ENCODE data around the gene TMEM248. TPM values are rescaled to one million over a fixed set of nuclear protein-coding genes. Genes with fewer than 3 reads are reported as not detected.

Gene TMEM248
- total and polyA plus RNA-seq, 2 donors (not counting 1 experiment from before 2014, with no cell fraction given): 114 to 131 TPM

- H3K27me3 ChIP-seq (replicated peaks in 1 of 4; ENCODE audit: control extremely low read depth in 1 of 4, control insufficient read depth in 3 of 4, insufficient read depth in 4 of 4, low read length in 3 of 4): no peaks in the 10 kb centered on the region
- Mint-ChIP-seq H3K4me1 (no peaks in the 10 kb centered on the region), H3K27ac (no peak overlapping the region), H3K27me3 (no peaks in the 10 kb centered on the region), H3K4me3 (no peak overlapping the region), H3K9me3 (ENCODE audit: insufficient read depth) (no peaks in the 10 kb centered on the region)
- ChIA-PET CTCF (interaction anchor here (1.4 kb wide), 1 partner anchor 873 kb away, joined by 3 read pairs; no protein-coding TSS in a partner anchor), POLR2A (no interaction called here)
- TF ChIP-seq EZH2 (IDR thresholded peaks at IDR 0.05; ENCODE audit: borderline replicate concordance, insufficient read depth, low read depth, low read length, poor library complexity, severe bottlenecking) (no peak), CTCF (IDR thresholded peaks at IDR 0.05) (no peak)
- no peaks in the 10 kb centered on the region for H4K20me1 ChIP-seq (ENCODE audit: control insufficient read depth, insufficient read depth, low read length, poor library complexity, severe bottlenecking)
- no peak overlapping the region for H3K27ac ChIP-seq (ENCODE audit: low read length in 2 of 2)
- intact Hi-C loops (cut with micrococcal nuclease): no loop called here
- H3K36me3 ChIP-seq (replicated peaks in 1 of 2; ENCODE audit: control extremely low read depth in 1 of 2, control insufficient read depth in 1 of 2, extremely low read depth in 1 of 2, insufficient read depth in 2 of 2, low read length in 1 of 2): peaks cover 0 to 11% of the 10 kb centered on the region in 2 experiments
- H3K4me3 ChIP-seq (ENCODE audit: control extremely low read depth in 1 of 5, extremely low read depth in 1 of 5, insufficient read depth in 1 of 5, low read depth in 2 of 5, low read length in 4 of 5): no peak overlapping the region
- H3K79me2 ChIP-seq (ENCODE audit: control insufficient read depth, insufficient read depth, low read length): no peaks in the 10 kb centered on the region
- no peak overlapping the region for H3K4me2 ChIP-seq (replicated peaks; ENCODE audit: low read depth, low read length, poor library complexity, severe bottlenecking)
- ATAC-seq (ENCODE audit: low read depth) (no peak), DNase-seq (no peak)
- no peaks in the 10 kb centered on the region for H3K9me3 ChIP-seq (ENCODE audit: control extremely low read depth in 1 of 3, control insufficient read depth in 2 of 3, insufficient read depth in 1 of 3, low read length in 2 of 3)
- WGBS (ENCODE audit: insufficient coverage): 96% methylated on average over 32 of the region's 32 CpGs
- no peaks in the 10 kb centered on the region for H3K4me1 ChIP-seq (ENCODE audit: control insufficient read depth in 2 of 2, insufficient read depth in 2 of 2, low read length in 2 of 2)
- H2AFZ ChIP-seq (ENCODE audit: insufficient read depth, low read depth, low read length, poor library complexity, severe bottlenecking): no peak overlapping the region
- H3K9ac ChIP-seq (ENCODE audit: low read length): no peak overlapping the region
These were observed 17.5 kb upstream of the TMEM248 start for GRCh38 chr7:66903360-66904062.

- ChIA-PET CTCF (interaction anchor here (1.4 kb wide), 1 partner anchor 873 kb away, joined by 3 read pairs; no protein-coding TSS in a partner anchor), POLR2A (no interaction called here)
- Histone ChIP-seq H3K27ac (ENCODE audit: low read length in 2 of 2) (no peak overlapping the region), H3K79me2 (ENCODE audit: control insufficient read depth, insufficient read depth, low read length) (no peaks in the 10 kb centered on the region), H3K4me3 (ENCODE audit: control extremely low read depth in 1 of 5, extremely low read depth in 1 of 5, insufficient read depth in 1 of 5, low read depth in 2 of 5, low read length in 4 of 5) (no peak overlapping the region), H3K27me3 (replicated peaks in 1 of 4; ENCODE audit: control extremely low read depth in 1 of 4, control insufficient read depth in 3 of 4, insufficient read depth in 4 of 4, low read length in 3 of 4) (no peaks in the 10 kb centered on the region), H3K4me2 (replicated peaks; ENCODE audit: low read depth, low read length, poor library complexity, severe bottlenecking) (no peak overlapping the region), H3K9ac (ENCODE audit: low read length) (no peak overlapping the region), H3K9me3 (ENCODE audit: control extremely low read depth in 1 of 3, control insufficient read depth in 2 of 3, insufficient read depth in 1 of 3, low read length in 2 of 3) (no peaks in the 10 kb centered on the region), H2AFZ (ENCODE audit: insufficient read depth, low read depth, low read length, poor library complexity, severe bottlenecking) (no peak overlapping the region), H3K4me1 (ENCODE audit: control insufficient read depth in 2 of 2, insufficient read depth in 2 of 2, low read length in 2 of 2) (no peaks in the 10 kb centered on the region), H3K36me3 (replicated peaks in 1 of 2; ENCODE audit: control extremely low read depth in 1 of 2, control insufficient read depth in 1 of 2, extremely low read depth in 1 of 2, insufficient read depth in 2 of 2, low read length in 1 of 2) (peaks cover 0 to 5% of the 10 kb centered on the region in 2 experiments), H4K20me1 (ENCODE audit: control insufficient read depth, insufficient read depth, low read length, poor library complexity, severe bottlenecking) (no peaks in the 10 kb centered on the region)
- DNase-seq: no peak
- no peaks in the 10 kb centered on the region for H3K4me1 Mint-ChIP-seq
- H3K4me3 Mint-ChIP-seq: no peak overlapping the region
- over 99% methylated on average over 44 of the region's 44 CpGs for whole genome bisulfite sequencing (ENCODE audit: insufficient coverage)
- no peaks in the 10 kb centered on the region for H3K9me3 Mint-ChIP-seq (ENCODE audit: insufficient read depth)
- H3K27ac Mint-ChIP-seq: no peak overlapping the region
- H3K27me3 Mint-ChIP-seq: no peaks in the 10 kb centered on the region
- intact Hi-C loops (cut with micrococcal nuclease): no loop called here
- no peak for ATAC-seq (ENCODE audit: low read depth)
- TF ChIP-seq CTCF (IDR thresholded peaks at IDR 0.05): no peak
These were observed 16.9 kb upstream of the TMEM248 start for GRCh38 chr7:66904063-66904593.

Measured in B cell (primary cell).